DOHH2 (cell line): ENCODE data around the gene MARK3.

Experiments
- H3F3A ChIP-seq: fragments of 200-600 bp; sonication (generic), shearing (Covaris generic); 2 replicates; pipeline ENCODE4 v1.6.0; 2016; ENCODE audit warnings: antibody characterized with exemption, mild to moderate bottlenecking; ENCODE audit not compliant: control insufficient read depth, insufficient read depth
- H3K27ac ChIP-seq: fragments of 200-600 bp; sonication (generic); 2 replicates; pipeline ENCODE4 v1.5.1; 2014; ENCODE audit warnings: low read depth, mild to moderate bottlenecking, low read length, moderate library complexity
- H3K27me3 ChIP-seq: fragments of 200-600 bp; sonication (generic); 2 replicates; pipeline ENCODE4 v1.6.1; 2014; ENCODE audit warnings: mild to moderate bottlenecking, low read length, mixed read lengths; ENCODE audit not compliant: control insufficient read depth
- H3K36me3 ChIP-seq: fragments of 200-600 bp; sonication (generic); 2 replicates; pipeline ENCODE4 v1.6.1; 2014; ENCODE audit warnings: mild to moderate bottlenecking, low read length, moderate library complexity, mixed read lengths; ENCODE audit not compliant: control insufficient read depth
- H3K4me1 ChIP-seq: fragments of 200-600 bp; sonication (generic); 2 replicates; pipeline ENCODE4 v1.6.1; 2014; ENCODE audit warnings: mild to moderate bottlenecking, low read length, mixed read lengths; ENCODE audit not compliant: control insufficient read depth
- H3K4me2 ChIP-seq: fragments of 200-600 bp; sonication (generic); 2 replicates; pipeline ENCODE4 v1.6.0; 2014; ENCODE audit warnings: mild to moderate bottlenecking, low read length, moderate library complexity
- H3K4me3 ChIP-seq: fragments of 200-600 bp; sonication (generic); 2 replicates; pipeline ENCODE4 v1.5.1; 2014; ENCODE audit warnings: mild to moderate bottlenecking, low read length, mixed read lengths
- H3K79me2 ChIP-seq: fragments of 200-600 bp; sonication (generic); 2 replicates; pipeline ENCODE4 v1.6.1; 2014; ENCODE audit warnings: mild to moderate bottlenecking, low read length, mixed read lengths; ENCODE audit not compliant: control insufficient read depth
- H3K9me2 ChIP-seq: fragments of 200-600 bp; sonication (generic); replicated peaks from 2 replicates; pipeline ENCODE4 v1.6.1; 2014; ENCODE audit warnings: mild to moderate bottlenecking, low read length, mixed read lengths; ENCODE audit not compliant: control insufficient read depth
- H3K9me3 ChIP-seq: fragments of 200-600 bp; sonication (generic); 2 replicates; pipeline ENCODE4 v1.6.1; 2014; ENCODE audit warnings: antibody characterized with exemption, low read length, mixed read lengths; ENCODE audit not compliant: control insufficient read depth, insufficient read depth
- H4K20me1 ChIP-seq: fragments of 200-600 bp; sonication (generic); 2 replicates; pipeline ENCODE4 v1.6.0; 2014; ENCODE audit warnings: low read depth, mild to moderate bottlenecking, antibody characterized with exemption, low read length, moderate library complexity; ENCODE audit not compliant: control insufficient read depth, insufficient read depth
- CTCF ChIP-seq: fragments of 200-600 bp; sonication (generic); IDR thresholded peaks from one replicate; pipeline ENCODE4 v1.5.1; 2014; ENCODE audit warnings: antibody characterized with exemption, mild to moderate bottlenecking, low read depth, low read length; ENCODE audit not compliant: poor library complexity, severe bottlenecking
- EZH2phosphoT487 ChIP-seq: fragments of 200-600 bp; sonication (generic); IDR thresholded peaks from 2 replicates; pipeline ENCODE4 v1.6.1; 2017; ENCODE audit warnings: borderline replicate concordance, mild to moderate bottlenecking, antibody characterized with exemption, low read length, moderate library complexity, mixed read lengths

Gene MARK3

DNA sequence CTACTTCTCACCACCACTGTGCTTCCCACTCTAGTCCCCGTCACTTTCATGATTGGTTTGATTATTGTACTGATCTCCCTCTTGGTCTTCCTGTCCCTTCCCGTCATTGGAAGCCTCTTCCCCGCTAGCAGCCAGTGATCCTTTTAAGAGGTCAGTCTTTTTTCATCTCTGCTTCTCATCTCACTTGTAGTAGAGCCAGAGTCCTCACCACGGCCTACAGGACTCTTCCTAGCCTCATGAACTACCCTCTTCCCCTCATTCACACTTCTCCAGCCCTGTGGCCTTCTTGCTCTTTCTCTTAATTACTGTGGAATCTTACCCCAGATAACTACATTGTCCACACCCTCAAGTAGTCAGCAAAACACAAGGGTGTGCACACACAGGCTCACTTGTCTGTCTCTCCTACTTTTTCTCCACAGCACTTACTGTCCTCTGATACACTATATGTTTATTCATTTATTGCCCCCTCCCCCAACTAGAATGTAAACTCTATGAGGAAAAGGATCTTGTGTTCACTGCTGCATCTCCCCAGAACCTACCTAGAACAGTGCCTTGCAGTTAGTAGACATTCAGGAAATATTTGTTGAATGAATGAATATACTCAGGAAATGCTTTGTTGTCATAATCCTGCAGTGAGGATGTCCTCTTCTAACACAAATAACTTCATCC, 71.1 kb downstream of the MARK3 start:
- Histone ChIP-seq H3K27ac (no peak overlapping the region), H3K4me1 (no peaks in the 10 kb centered on the region), H3K36me3 (peaks cover 21% of the 10 kb centered on the region), H3K27me3 (no peaks in the 10 kb centered on the region), H3K4me2 (no peak overlapping the region), H3K4me3 (no peak overlapping the region), H3K9me2 (no peaks in the 10 kb centered on the region), H3K9me3 (no peaks in the 10 kb centered on the region), H4K20me1 (no peaks in the 10 kb centered on the region), H3K79me2 (no peaks in the 10 kb centered on the region), H3F3A (peaks cover 3% of the 10 kb centered on the region; the same call in 1 of the 2 replicates)
- TF ChIP-seq EZH2phosphoT487 (no peak), CTCF (no peak)

DNA sequence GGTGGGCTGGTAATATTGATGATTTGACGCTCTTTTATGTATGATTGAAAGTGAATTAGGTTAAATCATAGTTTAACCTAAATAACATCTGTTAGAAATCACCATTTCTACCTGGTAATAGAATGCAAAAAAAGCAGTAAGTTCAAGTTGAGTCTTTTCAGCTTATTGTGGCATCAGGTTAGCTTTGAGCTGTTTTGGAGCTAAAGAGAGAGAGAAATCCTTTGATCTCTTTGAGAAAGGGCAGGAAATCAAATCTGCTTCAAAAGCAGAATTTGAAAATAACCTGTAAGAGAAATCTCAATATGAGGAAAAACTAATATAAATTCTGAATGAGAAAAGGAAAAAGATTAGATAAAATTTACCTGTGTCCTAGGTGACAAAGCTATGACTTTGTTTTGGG, 75.2 kb downstream of the MARK3 start:
- peaks cover 3% of the 10 kb centered on the region; the same call in 1 of the 2 replicates for H3F3A ChIP-seq
- H3K27ac ChIP-seq, result no peak overlapping the region
- no peaks in the 10 kb centered on the region for H3K9me3 ChIP-seq
- no peaks in the 10 kb centered on the region for H3K9me2 ChIP-seq
- H3K4me3 ChIP-seq, result no peak overlapping the region
- H3K4me2 ChIP-seq, result no peak overlapping the region
- H3K4me1 ChIP-seq, result no peaks in the 10 kb centered on the region
- H3K36me3 ChIP-seq, result peaks cover 38% of the 10 kb centered on the region
- no peaks in the 10 kb centered on the region for H4K20me1 ChIP-seq
- H3K79me2 ChIP-seq, result no peaks in the 10 kb centered on the region
- no peaks in the 10 kb centered on the region for H3K27me3 ChIP-seq
- TF ChIP-seq EZH2phosphoT487 (no peak), CTCF (no peak)

GRCh38 chr14:103463149-103463548, 77.9 kb downstream of the MARK3 start:
- Histone ChIP-seq H3K9me2 (no peaks in the 10 kb centered on the region), H3K79me2 (no peaks in the 10 kb centered on the region), H3K9me3 (no peaks in the 10 kb centered on the region), H3K27ac (no peak overlapping the region), H3K4me3 (no peak overlapping the region), H3K4me1 (no peaks in the 10 kb centered on the region), H3K36me3 (peaks cover 41% of the 10 kb centered on the region), H3K4me2 (no peak overlapping the region), H4K20me1 (no peaks in the 10 kb centered on the region), H3F3A (0 out of 2 replicates have a peak, but pooled peaks cover 5% of the 10 kb centered on the region), H3K27me3 (no peaks in the 10 kb centered on the region)
- TF ChIP-seq CTCF, result no peak
- no peak for TF ChIP-seq EZH2phosphoT487
